CD4-positive, alpha-beta T cell treated with Interleukin-6 at 100 ng/mL for 8 hours (primary cell): ENCODE measurements around the gene MAP3K5.
"Not testable (repeated sequence)": the region's sequence is repeated elsewhere in the genome, so short reads cannot be mapped to it uniquely, and the experiment has no call there.

Experiments
- DNase-seq: peaks from one replicate; pipeline ENCODE4 v3.0.0-alpha.2; 2020; ENCODE audit warnings: mixed read lengths, low spot score

MAP3K5 gene

GRCh38 chr6:136772685-136773472 is 19.4 kb downstream of the MAP3K5 start:
- DNase-seq, result no peak

- DNase-seq, result no peak
Observed at GRCh38 chr6:136771306-136771705, 21.0 kb downstream of the MAP3K5 start.

GRCh38 chr6:136769759-136770158 is 22.5 kb downstream of the MAP3K5 start:
- no peak for DNase-seq

GRCh38 chr6:136769124-136769523 is 23.2 kb downstream of the MAP3K5 start:
- no peak for DNase-seq

- no peak for DNase-seq
Observed at GRCh38 chr6:136767570-136768309, 24.5 kb downstream of the MAP3K5 start.

DNA sequence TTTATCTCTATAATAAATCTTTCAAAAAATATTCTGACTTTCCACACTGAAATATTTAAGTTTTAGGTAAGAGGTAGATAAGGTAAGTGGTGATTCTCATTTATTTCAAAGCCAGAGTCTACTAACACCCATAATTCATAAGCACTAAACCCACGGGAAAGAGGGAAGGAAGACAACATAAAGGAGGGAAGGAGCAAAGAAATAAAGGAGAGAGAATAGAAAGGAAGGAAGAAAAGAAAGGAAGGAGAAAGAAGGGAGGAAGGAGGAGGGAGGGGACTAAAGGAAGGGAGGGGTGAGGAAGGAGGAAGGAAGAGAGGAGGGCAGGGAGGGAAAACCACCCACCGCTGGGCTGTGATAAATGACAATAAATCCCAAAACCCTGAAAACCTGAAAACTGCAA is 25.2 kb downstream of the MAP3K5 start:
- no peak for DNase-seq

- DNase-seq, result no peak
Observed at GRCh38 chr6:136766274-136766673, 26.0 kb downstream of the MAP3K5 start.

GRCh38 chr6:136764517-136764993 is 27.7 kb downstream of the MAP3K5 start:
- peak; percentile 37 for DNase-seq

DNA sequence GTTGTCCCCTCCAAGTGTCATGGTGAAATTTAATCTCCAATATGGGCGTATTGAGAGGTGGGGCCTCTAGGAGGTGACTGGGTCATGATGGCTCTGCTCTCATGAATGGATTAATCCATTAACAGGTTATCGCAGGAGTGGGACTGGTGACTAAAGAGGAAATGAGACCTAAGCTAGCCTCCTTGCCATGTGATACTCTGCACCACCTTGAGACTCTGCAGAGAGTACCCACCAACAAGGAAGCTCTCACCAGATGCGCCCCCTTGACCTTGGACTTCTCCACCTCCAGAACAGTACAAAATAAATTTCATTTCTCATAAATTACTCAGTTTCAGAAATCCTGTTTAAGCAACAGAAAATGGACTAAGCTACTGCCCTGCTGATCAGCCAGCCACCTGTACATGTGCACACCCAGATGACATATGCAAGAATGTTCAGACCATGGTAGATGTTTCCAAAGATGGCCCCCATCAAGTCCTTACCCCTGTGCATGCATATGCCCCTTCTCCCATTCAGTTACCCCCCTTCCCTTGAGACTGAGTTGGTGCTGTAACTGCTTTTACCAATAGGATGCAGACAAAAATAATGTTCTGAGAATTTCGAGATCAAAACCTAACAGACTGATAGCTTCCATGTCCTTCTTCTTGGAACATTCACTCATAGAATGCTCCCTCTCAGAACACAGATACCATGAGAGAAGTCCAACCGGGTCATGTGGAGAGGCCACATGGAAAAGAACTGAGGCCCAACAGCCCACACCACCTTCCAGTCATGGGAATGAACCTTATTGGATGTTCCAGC is 28.4 kb downstream of the MAP3K5 start:
- DNase-seq, result no peak

DNA sequence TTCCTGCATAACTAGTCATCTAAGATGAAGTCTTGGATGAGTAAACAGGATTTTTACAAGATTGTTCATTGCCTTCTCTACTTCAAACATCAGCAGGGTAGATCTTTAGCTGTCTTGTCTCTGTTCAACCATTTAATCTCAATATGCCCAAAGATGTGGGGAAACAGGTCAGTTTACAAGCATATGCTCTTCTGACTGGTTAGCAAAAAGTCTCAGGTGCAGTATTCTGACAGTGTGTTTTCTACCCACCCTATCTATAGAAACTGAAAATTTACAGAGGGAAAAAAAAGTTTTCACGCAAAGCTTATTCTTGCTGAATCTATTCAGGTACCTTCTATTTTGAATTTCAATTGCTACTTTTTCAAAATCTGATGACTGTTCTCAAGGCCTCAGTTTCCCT is 29.0 kb downstream of the MAP3K5 start:
- no peak for DNase-seq

GRCh38 chr6:136762022-136762975 is 30.0 kb downstream of the MAP3K5 start:
- no peak for DNase-seq

GRCh38 chr6:136761227-136761922 is 30.9 kb downstream of the MAP3K5 start:
- DNase-seq, result peak; percentile 48

- DNase-seq, result not testable (repeated sequence)
Observed at GRCh38 chr6:136760781-136761180, 31.5 kb downstream of the MAP3K5 start.

GRCh38 chr6:136757150-136757549 is 35.1 kb downstream of the MAP3K5 start:
- no peak for DNase-seq

DNA sequence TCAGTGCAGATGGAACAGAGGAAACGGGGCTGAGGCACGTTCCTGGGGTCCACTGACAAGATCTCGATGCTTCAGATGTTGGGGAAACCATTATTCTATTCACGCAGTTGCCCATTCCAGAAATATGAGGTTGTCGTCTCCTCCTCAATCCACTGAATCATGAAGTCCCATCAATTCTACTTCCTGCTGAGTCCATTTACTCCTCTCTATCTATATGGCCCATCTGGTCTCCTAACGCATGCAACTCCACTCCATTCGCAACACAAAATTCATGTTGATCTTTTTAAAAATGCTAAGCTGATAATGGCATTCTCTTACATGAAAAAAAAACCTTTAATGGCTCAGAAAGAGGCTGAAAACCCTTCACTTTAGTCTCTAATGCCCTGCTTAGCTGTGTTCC is 37.5 kb downstream of the MAP3K5 start:
- no peak for DNase-seq

- peak; percentile 85 for DNase-seq
Observed at GRCh38 chr6:136753624-136754023, 38.7 kb downstream of the MAP3K5 start.

- no peak for DNase-seq
Observed at GRCh38 chr6:136752554-136752953, 39.7 kb downstream of the MAP3K5 start.

DNA sequence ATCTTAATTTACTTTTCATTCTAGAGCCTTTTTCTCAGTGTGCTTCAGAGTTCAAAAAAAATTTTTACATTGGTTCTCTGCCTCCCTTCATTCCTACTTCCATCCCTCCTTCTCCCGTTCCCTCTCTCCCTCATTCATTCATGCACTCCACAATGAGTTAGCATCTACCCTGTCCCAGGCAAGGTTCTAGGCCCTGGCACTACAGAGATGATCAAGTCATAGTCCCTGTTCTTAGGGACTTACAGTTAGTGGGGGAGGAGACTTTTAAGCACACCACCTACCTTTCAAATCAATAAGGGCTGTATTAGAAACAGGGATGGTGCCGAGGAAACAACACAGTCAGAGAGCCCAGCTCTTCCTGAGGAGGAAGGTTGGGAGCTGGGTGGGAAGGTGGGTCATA is 40.3 kb downstream of the MAP3K5 start:
- DNase-seq, result no peak

- peak; percentile 67 for DNase-seq
Observed at GRCh38 chr6:136751522-136751956, 40.7 kb downstream of the MAP3K5 start.

- no peak for DNase-seq
Observed at GRCh38 chr6:136750696-136751521, 41.4 kb downstream of the MAP3K5 start.
